GM12878 (cell line): ENCODE measurements around the gene IRS1. TPM values are rescaled to one million over a fixed set of nuclear protein-coding genes. Genes with fewer than 3 reads are reported as not detected.

Experiments
- CBX5 ChIP-seq: sonication (generic); IDR thresholded peaks from 2 replicates; pipeline ENCODE4 v1.6.1; 2016; ENCODE audit warnings: low read depth, moderate library complexity, mild to moderate bottlenecking, inconsistent platforms
- CHD4 ChIP-seq: fragments of 200-600 bp; sonication (generic); IDR thresholded peaks from 2 replicates; pipeline ENCODE4 v1.6.1; 2016; ENCODE audit warnings: mild to moderate bottlenecking
- E2F8 ChIP-seq: fragments of 450-650 bp; IDR thresholded peaks from 2 replicates; pipeline ENCODE4 v1.6.1; 2018; ENCODE audit warnings: mild to moderate bottlenecking, low read depth, moderate library complexity; ENCODE audit not compliant: partially characterized antibody
- EP300 ChIP-seq, 2 experiments: fragments of 150-350 bp in 1 of 2; IDR thresholded peaks; 2 replicates each; pipeline ENCODE4 v1.6.1; 2011 to 2012; ENCODE audit warnings: low read depth in 2 of 2, low read length in 2 of 2, borderline replicate concordance in 1 of 2, improper control_type of control experiment in 1 of 2, inconsistent platforms in 1 of 2; ENCODE audit not compliant: control insufficient read depth in 1 of 2
- HCFC1 ChIP-seq: fragments of 150-350 bp; IDR thresholded peaks from 2 replicates; pipeline ENCODE4 v1.6.1; 2014; ENCODE audit warnings: low read length
- HDGF ChIP-seq: fragments of 450-650 bp; IDR thresholded peaks from 2 replicates; pipeline ENCODE4 v1.6.1; 2016; ENCODE audit warnings: antibody characterized with exemption
- IRF5 ChIP-seq: fragments of 450-650 bp; IDR thresholded peaks from 2 replicates; pipeline ENCODE4 v1.6.1; 2017; ENCODE audit warnings: borderline replicate concordance
- JUND ChIP-seq: IDR thresholded peaks from 2 replicates; pipeline ENCODE4 v1.6.1; 2012; ENCODE audit warnings: low read depth, mild to moderate bottlenecking, low read length, improper control_type of control experiment, moderate library complexity
- MEF2A ChIP-seq: IDR thresholded peaks from 2 replicates; pipeline ENCODE4 v1.6.1; 2011; ENCODE audit warnings: low read depth, mild to moderate bottlenecking, low read length, moderate library complexity; ENCODE audit not compliant: insufficient read depth
- MLLT1 ChIP-seq: fragments of 450-650 bp; IDR thresholded peaks from 2 replicates; pipeline ENCODE4 v1.6.1; 2016; ENCODE audit warnings: mild to moderate bottlenecking
- MXI1 ChIP-seq: fragments of 150-350 bp; IDR thresholded peaks from 2 replicates; pipeline ENCODE4 v1.6.1; 2011; ENCODE audit warnings: low read depth, mild to moderate bottlenecking, inconsistent platforms, low read length, improper control_type of control experiment
- NFYB ChIP-seq: IDR thresholded peaks from 2 replicates; pipeline ENCODE4 v1.6.1; 2011; ENCODE audit warnings: low read depth, mild to moderate bottlenecking, low read length, improper control_type of control experiment, moderate library complexity; ENCODE audit not compliant: insufficient read depth
- NR2C2 ChIP-seq: IDR thresholded peaks from 2 replicates; pipeline ENCODE4 v1.6.1; 2011; ENCODE audit warnings: borderline replicate concordance, low read depth; ENCODE audit not compliant: control insufficient read depth, insufficient read length
- SKIL ChIP-seq: fragments of 450-650 bp; IDR thresholded peaks from 2 replicates; pipeline ENCODE4 v1.6.1; 2017; ENCODE audit warnings: mild to moderate bottlenecking, low read depth, inconsistent platforms; ENCODE audit not compliant: poor library complexity, severe bottlenecking
- SPI1 ChIP-seq: IDR thresholded peaks from 2 replicates; pipeline ENCODE4 v1.6.1; 2011; ENCODE audit warnings: low read depth, mild to moderate bottlenecking, low read length, moderate library complexity, borderline replicate concordance; ENCODE audit not compliant: insufficient read depth
- SRF ChIP-seq, 2 experiments: IDR thresholded peaks; 2 replicates each; pipeline ENCODE4 v1.6.1; 2011; ENCODE audit warnings: low read depth in 2 of 2, low read length in 2 of 2, mild to moderate bottlenecking in 1 of 2, moderate library complexity in 1 of 2
- ZNF622 ChIP-seq: fragments of 450-650 bp; IDR thresholded peaks from 2 replicates; pipeline ENCODE4 v1.6.1; 2017; ENCODE audit warnings: mild to moderate bottlenecking, inconsistent platforms
- polyA plus RNA-seq, 11 experiments: library from polyadenylated mRNA; depleted of rRNA in 4 of 11; unstranded in 6 of 11; stranded (reverse) in 5 of 11; fragments of >200 nt; fragmentation: Nextera tagmentation in 4 of 11; fragmentation: Illumina TruSeq in 1 of 11; extraction: Ambion mirVana in 4 of 11; extraction: Trizol in 1 of 11; gene quantifications; 1 replicate in 1 of 11; 2 replicates in 10 of 11; pipeline versions ENCODE4 v1.2.1 to v1.2.3, GENCODE V29; 2011 to 2016; ENCODE audit warnings: inconsistent platforms in 2 of 11, missing spikeins in 2 of 11, low read depth in 1 of 11
- total RNA-seq, 4 experiments: library from RNA; depleted of rRNA in 3 of 4; stranded (reverse); fragments of >200 nt in 3 of 4; fragmentation: Illumina TruSeq in 1 of 4; extraction: Trizol in 1 of 4; gene quantifications; 2 replicates each; pipeline versions ENCODE4 v1.2.1 to v1.2.3, GENCODE V29; 2013 to 2021

IRS1 gene
- total and polyA plus RNA-seq, 10 of the 15 experiments (the other 5 are each of a cell fraction or from before 2014, with no cell fraction given), result 0.03 to 1.7 (median 0.34) TPM

GRCh38 chr2:226772389-226773179 lies 27.0 kb downstream of the IRS1 start (continued):
- TF ChIP-seq SKIL, result peak; percentile 89
- peak; percentile 96 for TF ChIP-seq SPI1
- no peak for TF ChIP-seq E2F8
- peak; percentile 100 for TF ChIP-seq MEF2A
- 0 out of 2 replicates have a peak, but pooled peaks have one; percentile 53 for TF ChIP-seq MLLT1
- TF ChIP-seq JUND, result no peak
- TF ChIP-seq NFYB, result no peak
- peak; percentile 88; the same call in 1 of the 2 replicates for TF ChIP-seq CBX5
- no peak for TF ChIP-seq HCFC1
- no peak for TF ChIP-seq HDGF
- no peak for TF ChIP-seq ZNF622
- TF ChIP-seq MXI1, result 0 out of 2 replicates have a peak, but pooled peaks have one; percentile 52
- TF ChIP-seq CHD4, result no peak
- no peak for TF ChIP-seq SRF (IDR thresholded peaks at IDR 0.05; ENCODE audit: low read depth in 2 of 2, low read length in 2 of 2)
- peak; percentile 92 to 95; a peak in 3 of 4 replicates for TF ChIP-seq EP300 (IDR thresholded peaks at IDR 0.05; ENCODE audit: borderline replicate concordance in 1 of 2, control insufficient read depth in 1 of 2, low read depth in 2 of 2, low read length in 2 of 2)
- TF ChIP-seq IRF5, result no peak
- TF ChIP-seq NR2C2, result no peak
